ENCODE measurements around the gene SPTLC3. TPM values are rescaled to one million over a fixed set of nuclear protein-coding genes. Genes with fewer than 3 reads are reported as not detected.

The SPTLC3 gene
- total and polyA plus RNA-seq, 2 of the 13 experiments (the other 11 are each of a cell fraction or from before 2014, with no cell fraction given): 20.5 to 95.6 TPM

- ChIA-PET CTCF (ENCODE audit: low intra/inter-chr PET ratio, low total read pairs) (no interaction called here), POLR2A (no interaction called here)
- in situ Hi-C loops (cut with HindIII; ENCODE audit: extremely low pct_ligation_motif_present, low pct_unique_long_range_greater_than_20kb) (no loop called here), intact Hi-C loops (cut with micrococcal nuclease; ENCODE audit: unreplicated experiment) (no loop called here)
- no peaks in the 10 kb centered on the region for H4K20me1 ChIP-seq (ENCODE audit: insufficient read depth, low read length)
- BruUV-seq (replicated peaks): no TSS peak
- H3K9me3 ChIP-seq (ENCODE audit: low read length): no peaks in the 10 kb centered on the region
- H3K27ac ChIP-seq (ENCODE audit: extremely low read length, insufficient read depth, low read length): no peak overlapping the region
- WGBS (ENCODE audit: low lambda C conversion rate): 39% methylated on average over 5 of the region's 5 CpGs
- H3K4me3 ChIP-seq (replicated peaks in 1 of 3; ENCODE audit: insufficient read depth in 1 of 3, low read depth in 2 of 3, low read length in 3 of 3): no peak overlapping the region
- ATAC-seq: no peak
- TF ChIP-seq ZNF746 (CRISPR knock-in tag; IDR thresholded peaks at IDR 0.05): no peak
- TF ChIP-seq NFRKB (IDR thresholded peaks at IDR 0.05): 0 out of 2 replicates have a peak, but pooled peaks have one; percentile 18
- FAIRE-seq: no peak
- no peak overlapping the region for H2AFZ ChIP-seq (ENCODE audit: low read length)
- H3K4me2 ChIP-seq (ENCODE audit: low read depth, low read length): no peak overlapping the region
- no peaks in the 10 kb centered on the region for H3K36me3 ChIP-seq (replicated peaks in 1 of 2; ENCODE audit: control insufficient read depth in 1 of 2, insufficient read depth in 2 of 2, low read length in 2 of 2)
- H3K9ac ChIP-seq (ENCODE audit: insufficient read depth, low read depth, low read length): no peak overlapping the region
- peaks cover 0 to 8% of the 10 kb centered on the region in 2 experiments; a peak in 1 of 5 replicates for H3K27me3 ChIP-seq (ENCODE audit: control insufficient read depth in 1 of 2, insufficient read depth in 2 of 2, low read length in 2 of 2)
- H3K79me2 ChIP-seq (ENCODE audit: insufficient read depth, low read length): no peaks in the 10 kb centered on the region
- H3K4me1 ChIP-seq (ENCODE audit: insufficient read depth, low read length): no peaks in the 10 kb centered on the region
- DNase-seq (ENCODE audit: low spot score): no peak
Measured at GRCh38 chr20:13200767-13201500, 192.2 kb downstream of the SPTLC3 start.

DNA sequence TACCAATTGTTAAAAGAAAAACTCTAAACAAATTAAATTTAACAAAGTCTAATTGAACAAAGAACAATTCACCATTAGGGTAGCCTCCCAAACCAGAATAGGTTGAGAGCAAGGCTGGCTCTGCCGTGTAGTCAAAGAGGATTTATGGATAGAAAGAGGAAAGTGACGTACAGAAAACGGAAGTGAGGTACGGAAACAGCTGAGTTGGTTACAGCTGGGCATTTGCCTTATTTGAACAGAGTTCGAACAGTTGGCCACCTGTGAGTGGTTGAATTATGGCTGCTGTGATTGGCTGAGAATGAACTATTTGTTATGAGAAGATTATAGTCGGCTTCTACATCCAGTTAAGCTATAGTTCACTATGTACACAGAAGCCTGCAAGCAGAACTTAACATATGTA lies 193.8 kb downstream of the SPTLC3 start:
- Histone ChIP-seq H3K27ac (ENCODE audit: extremely low read length, insufficient read depth, low read length) (no peak overlapping the region), H3K4me2 (ENCODE audit: low read depth, low read length) (peak overlapping the region; percentile 57), H3K36me3 (replicated peaks in 1 of 2; ENCODE audit: control insufficient read depth in 1 of 2, insufficient read depth in 2 of 2, low read length in 2 of 2) (no peaks in the 10 kb centered on the region), H3K9ac (ENCODE audit: insufficient read depth, low read depth, low read length) (no peak overlapping the region), H4K20me1 (ENCODE audit: insufficient read depth, low read length) (no peaks in the 10 kb centered on the region), H3K79me2 (ENCODE audit: insufficient read depth, low read length) (no peaks in the 10 kb centered on the region), H3K9me3 (ENCODE audit: low read length) (no peaks in the 10 kb centered on the region), H3K4me3 (replicated peaks in 1 of 3; ENCODE audit: insufficient read depth in 1 of 3, low read depth in 2 of 3, low read length in 3 of 3) (no peak overlapping the region; a peak in 1 of 6 replicates), H3K27me3 (ENCODE audit: control insufficient read depth in 1 of 2, insufficient read depth in 2 of 2, low read length in 2 of 2) (peaks cover 0 to 9% of the 10 kb centered on the region in 2 experiments; a peak in 1 of 5 replicates), H2AFZ (ENCODE audit: low read length) (peak overlapping the region; percentile 32), H3K4me1 (ENCODE audit: insufficient read depth, low read length) (no peaks in the 10 kb centered on the region)
- ChIA-PET CTCF (ENCODE audit: low intra/inter-chr PET ratio, low total read pairs) (no interaction called here), POLR2A (interaction anchor here (0.9 kb wide), 1 partner anchor 81 kb away, joined by 3 read pairs; no protein-coding TSS in a partner anchor)
- 25% methylated on average over 6 of the region's 6 CpGs for WGBS (ENCODE audit: low lambda C conversion rate)
- intact Hi-C loops (cut with micrococcal nuclease; ENCODE audit: unreplicated experiment): no loop called here
- FAIRE-seq: no peak
- DNase-seq (ENCODE audit: low spot score): peak; percentile 47
- in situ Hi-C loops (cut with HindIII; ENCODE audit: extremely low pct_ligation_motif_present, low pct_unique_long_range_greater_than_20kb): no loop called here
- no TSS peak for BruUV-seq (replicated peaks)
- ATAC-seq: peak; percentile 70
- TF ChIP-seq GABPA (IDR thresholded peaks at IDR 0.05; ENCODE audit: low read depth, low read length) (peak; percentile 39), GABPA (CRISPR knock-in tag; IDR thresholded peaks at IDR 0.05; ENCODE audit: low read depth) (peak; percentile 86), REXO4 (CRISPR knock-in tag; IDR thresholded peaks at IDR 0.05; ENCODE audit: borderline replicate concordance) (no peak), TFAP4 (IDR thresholded peaks at IDR 0.05; ENCODE audit: borderline replicate concordance, low read depth) (peak; percentile 92), ATF1 (CRISPR knock-in tag; IDR thresholded peaks at IDR 0.05) (peak; percentile 51; the same call in 1 of the 2 replicates), ZNF329 (CRISPR knock-in tag; IDR thresholded peaks at IDR 0.05; ENCODE audit: low read depth) (no peak), ADNP (CRISPR knock-in tag; IDR thresholded peaks at IDR 0.05) (no peak), NFYC (CRISPR knock-in tag; IDR thresholded peaks at IDR 0.05) (peak; percentile 48), ZMYM4 (CRISPR knock-in tag; IDR thresholded peaks at IDR 0.05) (peak; percentile 82), CREB1 (IDR thresholded peaks at IDR 0.05) (peak; percentile 63), CREB1 (CRISPR knock-in tag; IDR thresholded peaks at IDR 0.05) (peak; percentile 73), NFIB (CRISPR knock-in tag; IDR thresholded peaks at IDR 0.05; ENCODE audit: borderline replicate concordance) (no peak), GLI4 (CRISPR knock-in tag; IDR thresholded peaks at IDR 0.05; ENCODE audit: borderline replicate concordance) (no peak), KDM5A (IDR thresholded peaks at IDR 0.05; ENCODE audit: borderline replicate concordance, low read length) (no peak), ZNF12 (CRISPR knock-in tag; IDR thresholded peaks at IDR 0.05) (no peak)
- TF ChIP-seq, protein P1, sequence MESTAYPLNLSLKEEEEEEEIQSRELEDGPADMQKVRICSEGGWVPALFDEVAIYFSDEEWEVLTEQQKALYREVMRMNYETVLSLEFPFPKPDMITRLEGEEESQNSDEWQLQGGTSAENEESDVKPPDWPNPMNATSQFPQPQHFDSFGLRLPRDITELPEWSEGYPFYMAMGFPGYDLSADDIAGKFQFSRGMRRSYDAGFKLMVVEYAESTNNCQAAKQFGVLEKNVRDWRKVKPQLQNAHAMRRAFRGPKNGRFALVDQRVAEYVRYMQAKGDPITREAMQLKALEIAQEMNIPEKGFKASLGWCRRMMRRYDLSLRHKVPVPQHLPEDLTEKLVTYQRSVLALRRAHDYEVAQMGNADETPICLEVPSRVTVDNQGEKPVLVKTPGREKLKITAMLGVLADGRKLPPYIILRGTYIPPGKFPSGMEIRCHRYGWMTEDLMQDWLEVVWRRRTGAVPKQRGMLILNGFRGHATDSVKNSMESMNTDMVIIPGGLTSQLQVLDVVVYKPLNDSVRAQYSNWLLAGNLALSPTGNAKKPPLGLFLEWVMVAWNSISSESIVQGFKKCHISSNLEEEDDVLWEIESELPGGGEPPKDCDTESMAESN (CRISPR knock-in tag; conservative IDR thresholded peaks at IDR 0.05): no peak
